PFSK-1 (cell line): ENCODE results near the gene NLN.

ENCODE experiments used
- FOXP2 ChIP-seq: optimal IDR thresholded peaks from 2 replicates; pipeline ENCODE3; 2011; ENCODE audit warnings: borderline replicate concordance, control low read depth, inconsistent platforms; ENCODE audit not compliant: insufficient read depth; ENCODE audit errors: extremely low read length, extremely low read depth
- POLR2AphosphoS5 ChIP-seq: IDR thresholded peaks from 2 replicates; pipeline ENCODE4 v1.6.1; 2012; ENCODE audit warnings: low read depth, mild to moderate bottlenecking, control low read depth, low read length, moderate library complexity
- SIN3A ChIP-seq: IDR thresholded peaks from 2 replicates; pipeline ENCODE4 v1.6.1; 2012; ENCODE audit warnings: mild to moderate bottlenecking, low read length, moderate library complexity, borderline replicate concordance; ENCODE audit not compliant: insufficient read depth
- TAF1 ChIP-seq: IDR thresholded peaks from 2 replicates; pipeline ENCODE4 v1.6.1; 2012; ENCODE audit warnings: low read length, control low read depth, borderline replicate concordance; ENCODE audit not compliant: insufficient read depth
- TF ChIP-seq, protein P1 (sequence below), 2 experiments: IDR thresholded peaks; 2 replicates each; pipeline versions ENCODE4 v1.6.1 to v1.8.0; 2011 to 2012; ENCODE audit warnings: low read depth in 2 of 2, low read length in 2 of 2, control low read depth in 1 of 2, inconsistent platforms in 1 of 2, mild to moderate bottlenecking in 1 of 2, moderate library complexity in 1 of 2; ENCODE audit not compliant: insufficient read depth in 1 of 2

The NLN gene

DNA sequence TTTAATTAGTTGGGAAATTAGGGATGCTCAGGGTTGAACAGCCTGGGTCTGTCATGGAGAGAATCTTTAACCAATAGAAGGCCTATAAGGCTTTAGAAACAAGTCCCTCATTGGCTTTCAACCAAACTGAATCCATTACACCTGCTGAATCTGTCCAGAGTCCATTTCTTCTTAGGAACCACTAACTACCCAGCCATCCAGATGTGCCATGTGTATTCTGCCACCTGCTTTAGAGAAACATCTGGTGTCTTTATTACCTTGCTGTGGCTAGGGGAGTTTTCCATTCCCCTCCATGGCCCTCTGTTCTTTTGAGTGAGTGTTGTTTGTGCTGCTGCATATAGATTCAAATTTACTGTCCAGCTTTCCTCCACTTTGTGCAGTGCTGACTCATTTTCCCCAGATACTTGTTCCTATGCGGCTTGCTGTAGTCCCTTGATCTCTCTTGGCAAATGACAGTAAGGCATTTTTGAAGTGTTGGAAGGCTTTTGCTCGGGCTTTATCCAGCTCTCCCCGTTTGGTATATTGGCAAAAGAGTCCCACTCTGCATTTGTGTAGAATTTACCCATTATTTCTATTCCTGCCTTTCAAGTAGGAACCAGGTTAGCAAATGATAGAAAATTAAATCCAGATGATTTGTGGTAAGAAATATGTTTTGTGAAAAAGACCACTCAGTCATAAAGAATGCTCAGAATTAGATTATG, 54.6 kb downstream of the NLN start:
- TF ChIP-seq TAF1 = no peak
- no peak for TF ChIP-seq POLR2AphosphoS5
- no peak for TF ChIP-seq SIN3A
- TF ChIP-seq, protein P1, sequence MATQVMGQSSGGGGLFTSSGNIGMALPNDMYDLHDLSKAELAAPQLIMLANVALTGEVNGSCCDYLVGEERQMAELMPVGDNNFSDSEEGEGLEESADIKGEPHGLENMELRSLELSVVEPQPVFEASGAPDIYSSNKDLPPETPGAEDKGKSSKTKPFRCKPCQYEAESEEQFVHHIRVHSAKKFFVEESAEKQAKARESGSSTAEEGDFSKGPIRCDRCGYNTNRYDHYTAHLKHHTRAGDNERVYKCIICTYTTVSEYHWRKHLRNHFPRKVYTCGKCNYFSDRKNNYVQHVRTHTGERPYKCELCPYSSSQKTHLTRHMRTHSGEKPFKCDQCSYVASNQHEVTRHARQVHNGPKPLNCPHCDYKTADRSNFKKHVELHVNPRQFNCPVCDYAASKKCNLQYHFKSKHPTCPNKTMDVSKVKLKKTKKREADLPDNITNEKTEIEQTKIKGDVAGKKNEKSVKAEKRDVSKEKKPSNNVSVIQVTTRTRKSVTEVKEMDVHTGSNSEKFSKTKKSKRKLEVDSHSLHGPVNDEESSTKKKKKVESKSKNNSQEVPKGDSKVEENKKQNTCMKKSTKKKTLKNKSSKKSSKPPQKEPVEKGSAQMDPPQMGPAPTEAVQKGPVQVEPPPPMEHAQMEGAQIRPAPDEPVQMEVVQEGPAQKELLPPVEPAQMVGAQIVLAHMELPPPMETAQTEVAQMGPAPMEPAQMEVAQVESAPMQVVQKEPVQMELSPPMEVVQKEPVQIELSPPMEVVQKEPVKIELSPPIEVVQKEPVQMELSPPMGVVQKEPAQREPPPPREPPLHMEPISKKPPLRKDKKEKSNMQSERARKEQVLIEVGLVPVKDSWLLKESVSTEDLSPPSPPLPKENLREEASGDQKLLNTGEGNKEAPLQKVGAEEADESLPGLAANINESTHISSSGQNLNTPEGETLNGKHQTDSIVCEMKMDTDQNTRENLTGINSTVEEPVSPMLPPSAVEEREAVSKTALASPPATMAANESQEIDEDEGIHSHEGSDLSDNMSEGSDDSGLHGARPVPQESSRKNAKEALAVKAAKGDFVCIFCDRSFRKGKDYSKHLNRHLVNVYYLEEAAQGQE (IDR thresholded peaks at IDR 0.05; ENCODE audit: insufficient read depth in 1 of 2, low read depth in 2 of 2, low read length in 2 of 2) = no peak
- TF ChIP-seq FOXP2 = no peak

DNA sequence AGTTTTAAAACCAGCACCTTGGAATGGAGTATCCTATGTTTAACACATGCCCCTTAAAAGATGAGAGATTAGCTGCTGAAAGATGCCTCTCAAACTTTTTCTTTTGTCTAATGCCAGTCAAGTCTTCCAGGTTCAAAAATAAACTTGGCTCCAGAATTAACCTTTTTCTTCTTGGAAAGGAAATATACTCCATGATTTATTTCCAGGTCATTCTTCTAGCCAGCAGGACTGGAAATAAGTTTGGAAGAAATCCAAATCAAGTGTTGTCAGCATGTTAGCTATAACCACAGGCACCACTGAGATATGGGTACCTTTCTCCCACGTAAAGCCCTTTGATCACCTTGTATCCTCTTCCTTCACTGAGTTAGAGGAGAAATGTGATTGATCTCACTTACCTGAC, 56.1 kb downstream of the NLN start:
- TF ChIP-seq FOXP2 (no peak), TAF1 (no peak), POLR2AphosphoS5 (no peak), SIN3A (no peak)
- TF ChIP-seq, protein P1 (IDR thresholded peaks at IDR 0.05; ENCODE audit: insufficient read depth in 1 of 2, low read depth in 2 of 2, low read length in 2 of 2) = no peak

- TF ChIP-seq SIN3A (no peak), TAF1 (no peak), FOXP2 (no peak), POLR2AphosphoS5 (no peak)
- TF ChIP-seq, protein P1 (IDR thresholded peaks at IDR 0.05; ENCODE audit: insufficient read depth in 1 of 2, low read depth in 2 of 2, low read length in 2 of 2) = no peak
These were observed 57.6 kb downstream of the NLN start for GRCh38 chr5:65779643-65780042.

DNA sequence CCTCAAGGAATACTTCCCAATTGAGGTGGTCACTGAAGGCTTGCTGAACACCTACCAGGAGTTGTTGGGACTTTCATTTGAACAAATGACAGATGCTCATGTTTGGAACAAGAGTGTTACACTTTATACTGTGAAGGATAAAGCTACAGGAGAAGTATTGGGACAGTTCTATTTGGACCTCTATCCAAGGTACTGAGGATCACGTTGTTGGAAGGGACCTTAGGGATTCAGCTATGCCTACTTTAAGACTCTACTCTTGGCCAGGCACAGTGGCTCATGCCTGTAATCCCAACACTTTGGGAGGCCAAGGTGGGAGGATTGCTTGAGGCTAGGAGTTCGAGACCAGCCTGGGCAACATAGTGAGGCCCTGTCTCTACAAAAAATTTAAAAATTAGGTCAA, 66.3 kb downstream of the NLN start:
- TF ChIP-seq, protein P1 (IDR thresholded peaks at IDR 0.05; ENCODE audit: insufficient read depth in 1 of 2, low read depth in 2 of 2, low read length in 2 of 2) = 0 out of 4 replicates have a peak, but pooled peaks of 1 of the 2 experiments have one; percentile 42
